Parathyroid adenoma (tissue), 2 donors: ENCODE results near the gene FOXD2.

ENCODE experiments used
- H2AFZ ChIP-seq: fragments of 300-600 bp; sonication (generic); one replicate; pipeline ENCODE4 v1.7.0; 2017; ENCODE audit warnings: antibody characterized with exemption, mild to moderate bottlenecking
- H3K27ac ChIP-seq: fragments of 300-600 bp; sonication (generic); one replicate; pipeline ENCODE4 v1.7.0; 2017
- H3K27me3 ChIP-seq: fragments of 300-600 bp; sonication (generic); one replicate; pipeline ENCODE4 v1.7.0; 2017; ENCODE audit warnings: low read length; ENCODE audit not compliant: control insufficient read depth, insufficient read depth
- H3K36me3 ChIP-seq: fragments of 300-600 bp; sonication (generic); one replicate; pipeline ENCODE4 v1.7.0; 2017; ENCODE audit warnings: low read length; ENCODE audit not compliant: control insufficient read depth, insufficient read depth
- H3K4me1 ChIP-seq: fragments of 300-600 bp; sonication (generic); one replicate; pipeline ENCODE4 v1.7.0; 2017; ENCODE audit warnings: control low read depth
- H3K4me2 ChIP-seq: fragments of 300-600 bp; sonication (generic); one replicate; pipeline ENCODE4 v1.7.0; 2017; ENCODE audit warnings: low read length
- H3K4me3 ChIP-seq: fragments of 300-600 bp; sonication (generic); one replicate; pipeline ENCODE4 v1.7.0; 2017; ENCODE audit warnings: low read depth, low read length
- H3K79me2 ChIP-seq: fragments of 300-600 bp; sonication (generic); one replicate; pipeline ENCODE4 v1.7.0; 2017; ENCODE audit warnings: control low read depth
- H3K9ac ChIP-seq: fragments of 300-600 bp; sonication (generic); one replicate; pipeline ENCODE4 v1.7.0; 2017; ENCODE audit warnings: mild to moderate bottlenecking
- H3K9me3 ChIP-seq: fragments of 300-600 bp; sonication (generic); one replicate; pipeline ENCODE4 v1.7.0; 2017; ENCODE audit warnings: low read length; ENCODE audit not compliant: control insufficient read depth
- TF ChIP-seq, protein P1 (sequence below): fragments of 300-600 bp; sonication (generic); IDR thresholded peaks from one replicate; pipeline ENCODE4 v1.7.0; 2017; ENCODE audit warnings: antibody characterized with exemption, mild to moderate bottlenecking
- donor health status: primary hyperparathyroidism.

Gene FOXD2

DNA sequence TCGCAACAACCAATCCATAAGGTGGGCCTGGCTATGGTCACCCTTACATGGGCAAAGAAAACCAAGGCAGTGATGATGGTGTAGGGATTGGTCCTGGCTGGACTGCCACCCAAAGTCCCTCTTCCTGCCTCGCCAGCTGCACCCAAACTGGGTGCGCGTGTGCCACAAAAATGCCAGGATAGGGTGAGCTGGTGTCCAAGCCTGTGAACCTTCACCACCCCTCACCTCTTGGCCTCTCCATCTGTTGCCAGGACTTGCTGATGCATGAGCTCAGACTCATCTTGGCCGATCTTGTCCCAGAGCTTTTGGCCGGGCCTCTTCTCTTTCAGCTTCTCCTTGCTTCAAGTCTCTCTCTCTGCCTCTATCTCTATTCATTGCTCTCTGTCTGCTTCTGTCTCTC lies 41.8 kb downstream of the FOXD2 start:
- Histone ChIP-seq H3K4me2 (no peak overlapping the region), H3K9ac (no peak overlapping the region), H3K4me1 (no peaks in the 10 kb centered on the region), H3K79me2 (no peaks in the 10 kb centered on the region), H3K4me3 (no peak overlapping the region), H3K9me3 (no peaks in the 10 kb centered on the region), H3K27me3 (no peaks in the 10 kb centered on the region), H3K27ac (no peak overlapping the region), H3K36me3 (no peaks in the 10 kb centered on the region), H2AFZ (no peak overlapping the region)
- TF ChIP-seq, protein P1, sequence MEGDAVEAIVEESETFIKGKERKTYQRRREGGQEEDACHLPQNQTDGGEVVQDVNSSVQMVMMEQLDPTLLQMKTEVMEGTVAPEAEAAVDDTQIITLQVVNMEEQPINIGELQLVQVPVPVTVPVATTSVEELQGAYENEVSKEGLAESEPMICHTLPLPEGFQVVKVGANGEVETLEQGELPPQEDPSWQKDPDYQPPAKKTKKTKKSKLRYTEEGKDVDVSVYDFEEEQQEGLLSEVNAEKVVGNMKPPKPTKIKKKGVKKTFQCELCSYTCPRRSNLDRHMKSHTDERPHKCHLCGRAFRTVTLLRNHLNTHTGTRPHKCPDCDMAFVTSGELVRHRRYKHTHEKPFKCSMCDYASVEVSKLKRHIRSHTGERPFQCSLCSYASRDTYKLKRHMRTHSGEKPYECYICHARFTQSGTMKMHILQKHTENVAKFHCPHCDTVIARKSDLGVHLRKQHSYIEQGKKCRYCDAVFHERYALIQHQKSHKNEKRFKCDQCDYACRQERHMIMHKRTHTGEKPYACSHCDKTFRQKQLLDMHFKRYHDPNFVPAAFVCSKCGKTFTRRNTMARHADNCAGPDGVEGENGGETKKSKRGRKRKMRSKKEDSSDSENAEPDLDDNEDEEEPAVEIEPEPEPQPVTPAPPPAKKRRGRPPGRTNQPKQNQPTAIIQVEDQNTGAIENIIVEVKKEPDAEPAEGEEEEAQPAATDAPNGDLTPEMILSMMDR = no peak

DNA sequence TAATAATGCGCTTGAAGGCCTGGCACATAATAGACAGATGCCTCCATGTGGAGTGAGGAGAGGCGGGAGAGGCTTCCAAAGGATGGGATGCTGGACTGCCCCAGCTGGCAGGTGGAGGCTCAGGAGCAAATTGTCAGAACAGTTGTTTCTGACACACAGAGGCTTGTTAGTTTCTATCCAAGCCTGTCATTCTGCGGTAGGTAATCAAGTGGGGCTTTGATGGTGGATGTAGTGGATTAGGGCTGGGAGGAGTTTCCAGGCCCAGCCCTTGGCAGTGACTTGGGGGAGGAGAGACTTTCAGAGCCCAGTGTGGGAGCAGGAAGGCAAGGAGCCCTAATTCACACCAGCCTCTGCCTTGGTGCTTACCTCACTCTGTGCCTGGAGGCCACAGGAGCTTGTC lies 44.1 kb downstream of the FOXD2 start:
- Histone ChIP-seq H3K4me1 (no peaks in the 10 kb centered on the region), H3K4me3 (no peak overlapping the region), H3K27me3 (no peaks in the 10 kb centered on the region), H3K36me3 (no peaks in the 10 kb centered on the region), H3K4me2 (no peak overlapping the region), H2AFZ (no peak overlapping the region), H3K79me2 (no peaks in the 10 kb centered on the region), H3K27ac (no peak overlapping the region), H3K9ac (no peak overlapping the region), H3K9me3 (no peaks in the 10 kb centered on the region)
- TF ChIP-seq, protein P1 = no peak

DNA sequence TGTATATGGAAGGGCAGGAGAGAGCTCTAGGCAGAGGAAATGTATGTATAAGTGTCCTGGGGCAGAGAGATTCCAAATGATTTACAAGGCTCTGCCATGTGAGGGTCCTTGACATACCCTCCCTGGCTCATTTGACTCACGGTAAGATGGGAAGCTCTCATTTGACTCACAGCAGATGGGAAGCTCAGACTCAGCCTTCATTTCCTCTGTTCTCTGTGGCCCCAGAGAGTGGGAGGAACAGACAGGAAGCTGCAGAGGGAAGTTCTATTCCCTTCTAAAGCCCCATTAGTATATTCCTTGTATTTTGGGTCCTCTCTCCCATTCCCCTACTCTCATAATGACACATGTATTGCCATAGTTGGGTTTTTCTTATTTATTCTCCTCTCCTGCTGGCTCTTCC lies 44.9 kb downstream of the FOXD2 start:
- no peaks in the 10 kb centered on the region for H3K9me3 ChIP-seq
- no peak overlapping the region for H3K4me2 ChIP-seq
- H3K4me1 ChIP-seq = no peaks in the 10 kb centered on the region
- H3K9ac ChIP-seq = no peak overlapping the region
- H3K36me3 ChIP-seq = no peaks in the 10 kb centered on the region
- no peak overlapping the region for H3K27ac ChIP-seq
- no peak overlapping the region for H3K4me3 ChIP-seq
- H3K79me2 ChIP-seq = no peaks in the 10 kb centered on the region
- H3K27me3 ChIP-seq = no peaks in the 10 kb centered on the region
- TF ChIP-seq, protein P1 = no peak
- no peak overlapping the region for H2AFZ ChIP-seq

DNA sequence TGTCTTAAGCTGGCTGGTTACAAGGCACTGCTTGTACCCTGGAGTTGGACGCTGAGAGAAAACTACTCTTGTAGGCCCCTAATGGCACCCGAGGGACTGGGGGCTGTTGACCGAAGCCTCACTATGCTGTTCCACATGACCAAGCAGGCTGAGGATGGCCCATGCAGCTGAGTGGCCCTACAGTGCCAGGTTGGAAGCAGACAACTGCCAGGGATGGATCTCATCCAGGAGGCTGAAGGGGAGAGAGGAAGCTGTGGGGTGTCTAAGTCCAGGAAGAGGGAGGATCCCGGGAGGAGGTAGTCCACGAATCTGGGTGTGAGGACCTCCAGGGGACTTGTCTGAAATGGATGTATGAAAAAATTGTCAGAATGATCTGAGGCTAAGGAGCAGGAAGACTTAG lies 45.8 kb downstream of the FOXD2 start:
- H2AFZ ChIP-seq = no peak overlapping the region
- H3K4me3 ChIP-seq = no peak overlapping the region
- H3K79me2 ChIP-seq = no peaks in the 10 kb centered on the region
- H3K36me3 ChIP-seq = no peaks in the 10 kb centered on the region
- H3K27me3 ChIP-seq = no peaks in the 10 kb centered on the region
- TF ChIP-seq, protein P1 = no peak
- H3K27ac ChIP-seq = no peak overlapping the region
- no peaks in the 10 kb centered on the region for H3K9me3 ChIP-seq
- no peak overlapping the region for H3K4me2 ChIP-seq
- no peak overlapping the region for H3K9ac ChIP-seq
- no peaks in the 10 kb centered on the region for H3K4me1 ChIP-seq

DNA sequence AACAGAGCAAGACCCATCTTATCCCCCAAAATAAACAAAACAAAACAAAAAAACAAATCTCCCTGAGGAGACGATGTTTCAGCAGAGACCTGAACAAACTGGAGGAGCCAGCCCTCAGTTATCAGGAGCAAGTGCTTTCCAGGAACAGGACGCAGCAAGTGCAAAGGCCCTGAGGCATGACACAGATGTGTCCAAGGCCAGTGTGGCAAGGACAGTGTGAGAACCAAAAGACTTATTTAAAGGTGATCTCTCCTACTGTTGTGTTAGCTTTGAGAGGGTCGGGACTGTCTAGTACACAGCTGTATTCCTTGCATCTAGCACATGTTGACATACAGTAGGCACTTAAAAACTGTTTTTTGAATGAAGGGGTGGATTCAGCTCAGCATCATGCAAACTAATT lies 48.0 kb downstream of the FOXD2 start:
- Histone ChIP-seq H2AFZ (no peak overlapping the region), H3K4me2 (no peak overlapping the region), H3K9ac (no peak overlapping the region), H3K4me1 (no peaks in the 10 kb centered on the region), H3K36me3 (no peaks in the 10 kb centered on the region), H3K4me3 (no peak overlapping the region), H3K27me3 (no peaks in the 10 kb centered on the region), H3K9me3 (no peaks in the 10 kb centered on the region), H3K27ac (no peak overlapping the region), H3K79me2 (no peaks in the 10 kb centered on the region)
- TF ChIP-seq, protein P1 = no peak
